Fibroblast of pulmonary artery (primary cell): ENCODE results near the gene TANGO2.
A peak's percentile ranks its signal among the peaks of the same experiment; 100 is the strongest.

Experiments
- DNase-seq: peaks from one replicate; pipeline ENCODE4 v3.0.0-alpha.2; 2010; ENCODE audit warnings: low read depth
- H3K4me3 ChIP-seq: replicated peaks from 2 replicates; pipeline ENCODE4 v1.5.1; 2011; ENCODE audit warnings: low read depth, mild to moderate bottlenecking, control low read depth, low read length, moderate library complexity
- CTCF ChIP-seq: IDR thresholded peaks from 2 replicates; pipeline ENCODE4 v1.5.1; 2011; ENCODE audit warnings: mild to moderate bottlenecking, control low read depth, low read length, inconsistent platforms; ENCODE audit errors: missing control alignments

Gene TANGO2

DNA sequence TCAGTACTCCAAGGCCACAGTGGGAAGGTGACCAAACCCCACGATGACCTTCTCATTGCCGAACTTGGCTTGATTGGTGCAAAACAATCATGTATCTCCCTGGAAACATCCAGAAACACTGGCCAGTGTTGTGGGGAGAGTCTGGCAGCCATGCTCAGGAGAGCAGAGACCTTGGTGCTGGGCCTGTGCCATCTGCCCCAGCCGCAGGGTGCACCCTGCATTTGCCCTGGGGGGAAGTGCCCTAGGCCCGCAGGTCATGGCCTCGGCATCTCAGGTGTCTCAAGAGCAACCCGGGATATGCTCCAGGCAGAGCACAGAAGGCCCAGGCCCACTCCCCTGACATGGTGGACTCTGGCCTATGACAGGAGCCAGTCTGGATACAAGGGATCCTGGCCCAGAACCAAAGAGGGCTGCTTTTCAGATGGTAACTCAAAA lies 28.0 kb upstream of the TANGO2 start:
- no peak for TF ChIP-seq CTCF
- no peak overlapping the region for H3K4me3 ChIP-seq
- no peak for DNase-seq

GRCh38 chr22:19993926-19994325 lies 27.0 kb upstream of the TANGO2 start:
- DNase-seq, result no peak
- no peak for TF ChIP-seq CTCF
- H3K4me3 ChIP-seq, result no peak overlapping the region

DNA sequence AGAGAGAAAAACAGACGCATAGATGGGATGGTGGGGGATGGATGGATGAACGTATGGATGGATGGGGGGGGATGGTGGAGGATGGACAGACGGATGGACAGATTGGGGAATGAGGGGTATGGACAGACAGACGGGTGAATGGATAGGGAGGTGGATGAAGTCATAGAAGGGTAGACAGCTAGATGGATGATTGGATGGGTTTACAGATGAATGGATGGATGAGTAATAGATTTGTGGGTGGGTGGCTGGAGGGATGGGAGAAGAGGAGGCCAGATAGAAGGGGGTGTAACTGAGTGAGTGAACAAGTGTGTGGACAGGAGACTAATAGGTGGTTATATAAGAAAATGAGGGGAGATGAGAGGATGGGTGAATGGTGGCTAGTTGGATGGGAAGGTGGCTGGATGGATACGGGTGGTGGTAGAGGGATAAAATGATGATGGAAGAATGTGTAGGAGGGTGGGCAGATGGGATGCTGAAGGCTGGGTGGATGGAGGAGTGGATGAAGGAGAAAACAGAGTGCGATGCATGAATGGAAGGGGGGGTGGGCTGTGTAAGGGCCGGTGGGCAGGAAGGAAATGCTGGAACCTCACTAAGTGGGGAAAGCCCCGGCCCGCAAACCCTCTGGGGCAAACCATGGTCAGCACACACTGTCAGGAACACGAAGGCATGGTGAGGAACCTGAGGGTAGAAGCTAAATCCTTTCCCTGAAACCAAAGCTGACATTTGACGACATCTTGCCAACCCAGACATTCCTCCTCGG lies 25.9 kb upstream of the TANGO2 start:
- no peak overlapping the region for H3K4me3 ChIP-seq
- DNase-seq, result no peak
- TF ChIP-seq CTCF, result no peak

- DNase-seq, result peak; percentile 57
- no peak for TF ChIP-seq CTCF
- no peak overlapping the region for H3K4me3 ChIP-seq
These were observed 25.1 kb upstream of the TANGO2 start for GRCh38 chr22:19995611-19996339.

- no peak overlapping the region for H3K4me3 ChIP-seq
- no peak for DNase-seq
- no peak for TF ChIP-seq CTCF
These were observed 24.1 kb upstream of the TANGO2 start for GRCh38 chr22:19996694-19997384.

DNA sequence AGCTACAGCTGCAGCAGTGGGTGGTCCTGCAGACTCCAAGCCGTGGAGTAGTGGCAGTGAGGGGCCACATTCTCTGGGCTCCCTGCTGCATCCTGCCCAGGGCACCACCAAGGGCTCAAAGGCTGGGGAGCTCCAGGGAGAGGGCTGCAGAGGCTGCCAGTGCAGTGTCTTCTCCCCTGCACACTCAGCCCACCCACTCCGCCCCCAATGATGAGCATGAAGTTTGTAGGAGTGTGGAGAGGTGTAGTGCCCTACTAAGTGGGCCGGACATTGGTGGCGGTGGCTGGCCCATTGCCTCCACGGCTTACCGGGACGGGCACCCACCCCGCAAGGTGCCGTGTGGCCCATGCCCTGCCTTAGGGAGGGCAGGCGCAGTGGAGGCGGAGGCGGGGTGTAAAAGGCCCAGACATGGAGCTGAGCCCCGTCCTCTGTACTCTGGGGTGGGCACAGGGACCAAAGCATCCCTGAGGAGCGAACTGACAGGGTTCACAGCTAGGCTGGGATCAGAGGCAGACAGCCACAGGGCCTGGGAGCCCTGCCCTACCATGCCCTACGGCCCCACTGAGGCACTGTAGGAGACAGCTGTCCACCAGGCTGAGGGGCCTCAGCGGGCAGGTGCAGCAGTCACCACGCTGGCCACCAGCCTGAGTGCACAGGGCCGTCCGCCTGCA lies 23.2 kb upstream of the TANGO2 start:
- no peak for DNase-seq
- TF ChIP-seq CTCF, result no peak
- no peak overlapping the region for H3K4me3 ChIP-seq
